CD4-positive, alpha-beta memory T cell (primary cell): ENCODE measurements around the gene FLT1. TPM values are rescaled to one million over a fixed set of nuclear protein-coding genes. Genes with fewer than 3 reads are reported as not detected.

Experiments
- CTCF ChIA-PET: fragments of 350-600 bp; sonication (Branson Sonifier 250); formaldehyde crosslinking; loops from one replicate; lab custom pipeline; 2021; ENCODE audit warnings: inconsistent platforms; ENCODE audit not compliant: partially characterized antibody; lab: Charles Lee
- POLR2A ChIA-PET: fragments of 350-600 bp; sonication (Branson Sonifier 250); formaldehyde crosslinking; loops from one replicate; lab custom pipeline; 2021; ENCODE audit not compliant: partially characterized antibody; lab: Charles Lee
- DNase-seq, 5 donors: peaks; one replicate each; pipeline versions ENCODE4 v3.0.0 to v3.0.0-alpha.2; 2020 to 2022; ENCODE audit warnings: mixed read lengths in 1 of 5
- H3K27ac ChIP-seq: one replicate; pipeline ENCODE4 v1.7.0; 2013; ENCODE audit warnings: low read depth, low read length
- H3K27me3 ChIP-seq: 2 replicates; pipeline ENCODE4 v1.7.0; 2013; ENCODE audit warnings: mild to moderate bottlenecking, low read length, moderate library complexity; ENCODE audit not compliant: insufficient read depth
- H3K36me3 ChIP-seq: 2 replicates; pipeline ENCODE4 v1.7.0; 2013; ENCODE audit warnings: mild to moderate bottlenecking, low read length, moderate library complexity; ENCODE audit not compliant: insufficient read depth
- H3K4me1 ChIP-seq: 2 replicates; pipeline ENCODE4 v1.7.0; 2013; ENCODE audit warnings: mild to moderate bottlenecking, low read length, moderate library complexity; ENCODE audit not compliant: insufficient read depth
- H3K4me3 ChIP-seq, 2 donors: one replicate each; pipeline ENCODE4 v1.7.0; 2013; ENCODE audit warnings: low read length in 2 of 2, mild to moderate bottlenecking in 1 of 2
- H3K9me3 ChIP-seq, 2 donors: one replicate each; pipeline ENCODE4 v1.7.0; 2013; ENCODE audit warnings: low read length in 2 of 2, control low read depth in 1 of 2; ENCODE audit not compliant: control insufficient read depth in 1 of 2
- H3K27ac Mint-ChIP-seq, 7 donors: one replicate each; pipeline ENCODE4 v1.8.0; 2020 to 2021; ENCODE audit warnings: mixed read lengths in 7 of 7, mild to moderate bottlenecking in 6 of 7, inconsistent platforms in 3 of 7, moderate library complexity in 3 of 7
- H3K27me3 Mint-ChIP-seq, 2 donors: one replicate each; pipeline ENCODE4 v1.8.0; 2020 to 2021; ENCODE audit warnings: mixed read lengths in 2 of 2
- H3K36me3 Mint-ChIP-seq, 2 donors: one replicate each; pipeline ENCODE4 v1.8.0; 2020 to 2021; ENCODE audit warnings: mixed read lengths in 2 of 2, inconsistent platforms in 1 of 2, mild to moderate bottlenecking in 1 of 2
- H3K4me1 Mint-ChIP-seq, 4 donors: one replicate each; pipeline ENCODE4 v1.8.0; 2020 to 2021; ENCODE audit warnings: mixed read lengths in 4 of 4, mild to moderate bottlenecking in 1 of 4
- H3K4me3 Mint-ChIP-seq, 8 donors: one replicate each; pipeline ENCODE4 v1.8.0; 2020 to 2021; ENCODE audit warnings: mixed read lengths in 8 of 8, mild to moderate bottlenecking in 7 of 8, moderate library complexity in 6 of 8, inconsistent platforms in 3 of 8
- H3K9me3 Mint-ChIP-seq, 8 donors: one replicate each; pipeline ENCODE4 v1.8.0; 2020 to 2021; ENCODE audit warnings: mixed read lengths in 8 of 8, mild to moderate bottlenecking in 5 of 8, inconsistent platforms in 3 of 8, moderate library complexity in 1 of 8
- intact Hi-C: fragments of 100-400 bp; cut with micrococcal nuclease; formaldehyde crosslinking; loops from one replicate; pipeline ENCODE4 v1.15.1; 2023
- polyA plus RNA-seq, 2 donors: library from polyadenylated mRNA; unstranded; fragments of 300-500 nt; fragmentation: Illumina TruSeq; gene quantifications; one replicate each; pipeline ENCODE4 v1.2.3, GENCODE V29; 2021
- total RNA-seq, 2 experiments: library from RNA; stranded (reverse); gene quantifications; one replicate each; pipeline ENCODE4 v1.2.3, GENCODE V29; 2021

Gene FLT1
- total and polyA plus RNA-seq, 4 experiments from 2014 or later: 0.15 to 0.26 (median 0.25) TPM; not detected in 1

GRCh38 chr13:28537171-28537570, 42.2 kb upstream of the FLT1 start:
- H3K36me3 Mint-ChIP-seq: no peaks in the 10 kb centered on the region
- H3K27me3 Mint-ChIP-seq: peaks cover 17 to 27% of the 10 kb centered on the region in 2 donors
- ChIA-PET POLR2A (no interaction called here), CTCF (no interaction called here)
- H3K4me3 Mint-ChIP-seq: no peak overlapping the region
- Histone ChIP-seq H3K27me3 (no peaks in the 10 kb centered on the region), H3K27ac (no peak overlapping the region), H3K4me1 (no peaks in the 10 kb centered on the region), H3K4me3 (no peak overlapping the region), H3K9me3 (no peaks in the 10 kb centered on the region), H3K36me3 (no peaks in the 10 kb centered on the region)
- H3K27ac Mint-ChIP-seq: no peak overlapping the region
- no peaks in the 10 kb centered on the region for H3K9me3 Mint-ChIP-seq
- intact Hi-C loops: no loop called here
- peaks cover 0 to 10% (median 0%) of the 10 kb centered on the region in 4 donors for H3K4me1 Mint-ChIP-seq
- DNase-seq: no peak

DNA sequence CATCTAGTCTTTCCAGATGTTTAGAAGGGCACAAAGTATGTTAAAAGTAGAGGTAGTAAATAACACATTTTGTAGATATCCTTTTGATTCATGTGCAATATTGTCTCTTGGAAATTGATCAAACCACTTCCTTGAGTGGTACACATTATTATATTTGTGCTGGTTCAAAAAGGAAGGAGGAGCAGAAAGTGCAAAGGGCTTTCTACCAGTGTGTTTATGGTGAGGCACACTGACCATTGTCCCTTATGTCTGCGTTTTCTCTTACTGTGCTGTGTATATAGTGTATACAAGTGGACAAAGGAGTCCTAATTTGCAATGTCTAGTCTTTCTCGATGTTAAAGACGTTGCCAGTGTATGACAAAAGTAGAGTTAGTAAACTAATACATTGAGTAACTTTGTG, 41.4 kb upstream of the FLT1 start:
- intact Hi-C loops: no loop called here
- H3K4me1 Mint-ChIP-seq: peaks cover 0 to 10% (median 0%) of the 10 kb centered on the region in 4 donors
- no peak overlapping the region for H3K27ac Mint-ChIP-seq
- H3K4me3 ChIP-seq: no peak overlapping the region
- peaks cover 17 to 27% of the 10 kb centered on the region in 2 donors for H3K27me3 Mint-ChIP-seq
- H3K36me3 ChIP-seq: no peaks in the 10 kb centered on the region
- no peak overlapping the region for H3K27ac ChIP-seq
- H3K36me3 Mint-ChIP-seq: no peaks in the 10 kb centered on the region
- DNase-seq: no peak
- H3K4me1 ChIP-seq: peaks cover 7% of the 10 kb centered on the region
- CTCF ChIA-PET: no interaction called here
- peaks cover 5% of the 10 kb centered on the region for H3K27me3 ChIP-seq
- POLR2A ChIA-PET: no interaction called here
- H3K9me3 Mint-ChIP-seq: no peaks in the 10 kb centered on the region
- H3K9me3 ChIP-seq: no peaks in the 10 kb centered on the region
- no peak overlapping the region for H3K4me3 Mint-ChIP-seq

DNA sequence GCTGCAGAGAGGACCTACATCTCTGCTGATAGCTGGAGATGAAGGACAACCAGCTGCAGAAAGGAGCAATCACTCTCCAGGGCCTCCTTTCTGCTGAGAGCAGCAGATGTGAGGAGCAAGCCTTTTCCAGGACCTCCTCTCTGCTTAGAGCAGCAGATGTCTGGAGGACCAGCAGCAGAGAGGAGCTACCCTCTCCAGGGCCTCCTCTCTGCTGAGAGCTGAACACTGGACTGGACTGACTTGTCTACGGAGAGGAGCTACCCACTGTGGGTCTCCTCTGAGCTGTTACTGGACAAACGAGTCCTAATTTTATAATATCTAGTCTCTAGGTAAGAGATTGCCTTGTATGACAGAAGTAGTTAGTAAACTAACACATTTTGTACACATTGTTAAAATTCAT, 40.8 kb upstream of the FLT1 start:
- H3K27ac ChIP-seq: no peak overlapping the region
- Mint-ChIP-seq H3K27me3 (peaks cover 17 to 27% of the 10 kb centered on the region in 2 donors), H3K9me3 (no peaks in the 10 kb centered on the region), H3K36me3 (no peaks in the 10 kb centered on the region), H3K27ac (no peak overlapping the region), H3K4me1 (peaks cover 0 to 10% (median 0%) of the 10 kb centered on the region in 4 donors), H3K4me3 (no peak overlapping the region)
- peaks cover 13% of the 10 kb centered on the region for H3K4me1 ChIP-seq
- ChIA-PET POLR2A (no interaction called here), CTCF (no interaction called here)
- no peaks in the 10 kb centered on the region for H3K9me3 ChIP-seq
- H3K4me3 ChIP-seq: no peak overlapping the region
- H3K27me3 ChIP-seq: peaks cover 9% of the 10 kb centered on the region
- H3K36me3 ChIP-seq: no peaks in the 10 kb centered on the region
- DNase-seq: no peak
- intact Hi-C loops: no loop called here

- DNase-seq: no peak
- no peak overlapping the region for H3K27ac Mint-ChIP-seq
- intact Hi-C loops: no loop called here
- H3K27ac ChIP-seq: no peak overlapping the region
- H3K4me3 Mint-ChIP-seq: no peak overlapping the region
- peaks cover 0 to 6% (median 0%) of the 10 kb centered on the region in 4 donors for H3K4me1 Mint-ChIP-seq
- peaks cover 9% of the 10 kb centered on the region for H3K27me3 ChIP-seq
- no peaks in the 10 kb centered on the region for H3K36me3 ChIP-seq
- H3K9me3 ChIP-seq: no peaks in the 10 kb centered on the region
- no peak overlapping the region for H3K4me3 ChIP-seq
- H3K36me3 Mint-ChIP-seq: no peaks in the 10 kb centered on the region
- ChIA-PET POLR2A (no interaction called here), CTCF (no interaction called here)
- peaks cover 13% of the 10 kb centered on the region for H3K4me1 ChIP-seq
- H3K9me3 Mint-ChIP-seq: no peaks in the 10 kb centered on the region
- H3K27me3 Mint-ChIP-seq: peaks cover 17 to 27% of the 10 kb centered on the region in 2 donors
Observed at GRCh38 chr13:28534801-28535200, 39.9 kb upstream of the FLT1 start.

GRCh38 chr13:28534210-28534609, 39.3 kb upstream of the FLT1 start:
- peaks cover 13% of the 10 kb centered on the region for H3K4me1 ChIP-seq
- intact Hi-C loops: no loop called here
- no peaks in the 10 kb centered on the region for H3K9me3 ChIP-seq
- Mint-ChIP-seq H3K27ac (no peak overlapping the region), H3K36me3 (no peaks in the 10 kb centered on the region), H3K9me3 (no peaks in the 10 kb centered on the region), H3K4me1 (peaks cover 0 to 6% (median 0%) of the 10 kb centered on the region in 4 donors), H3K27me3 (peaks cover 17 to 27% of the 10 kb centered on the region in 2 donors), H3K4me3 (peak overlapping the region in 1 of 8 donors; percentile 0)
- H3K27ac ChIP-seq: no peak overlapping the region
- ChIA-PET CTCF (no interaction called here), POLR2A (no interaction called here)
- no peak for DNase-seq
- peaks cover 9% of the 10 kb centered on the region for H3K27me3 ChIP-seq
- H3K36me3 ChIP-seq: no peaks in the 10 kb centered on the region
- H3K4me3 ChIP-seq: no peak overlapping the region

GRCh38 chr13:28533441-28534166, 38.7 kb upstream of the FLT1 start:
- H3K9me3 Mint-ChIP-seq: no peaks in the 10 kb centered on the region
- Histone ChIP-seq H3K27ac (no peak overlapping the region), H3K27me3 (peaks cover 9% of the 10 kb centered on the region), H3K9me3 (no peaks in the 10 kb centered on the region), H3K36me3 (no peaks in the 10 kb centered on the region), H3K4me3 (no peak overlapping the region), H3K4me1 (peaks cover 13% of the 10 kb centered on the region)
- peaks cover 22 to 33% of the 10 kb centered on the region in 2 donors for H3K27me3 Mint-ChIP-seq
- H3K4me1 Mint-ChIP-seq: peaks cover 0 to 6% (median 0%) of the 10 kb centered on the region in 4 donors
- no peaks in the 10 kb centered on the region for H3K36me3 Mint-ChIP-seq
- POLR2A ChIA-PET: no interaction called here
- peak overlapping the region in 4 of 8 donors; percentile 26 to 44 (median 34) for H3K4me3 Mint-ChIP-seq
- intact Hi-C loops: no loop called here
- CTCF ChIA-PET: no interaction called here
- DNase-seq: no peak
- H3K27ac Mint-ChIP-seq: no peak overlapping the region

DNA sequence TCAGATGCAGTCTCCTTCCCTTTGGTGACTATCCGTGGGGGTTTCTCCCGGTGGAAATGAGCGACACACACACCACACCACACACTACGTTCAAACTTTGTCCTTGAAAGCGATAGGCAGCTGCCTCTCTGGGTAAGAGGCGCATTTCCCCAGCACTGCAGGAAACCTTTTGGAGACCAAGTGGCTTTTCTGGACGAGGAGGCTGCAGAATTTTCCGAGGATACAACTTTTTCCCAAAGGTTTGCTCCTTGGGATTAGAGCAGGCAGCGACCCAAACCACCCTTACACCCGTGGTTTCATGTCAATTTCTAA, 38.2 kb upstream of the FLT1 start:
- H3K27me3 Mint-ChIP-seq: peaks cover 22 to 36% of the 10 kb centered on the region in 2 donors

More for the DNA sequence above, 38.2 kb upstream of the FLT1 start:
- Mint-ChIP-seq H3K4me1 (peaks cover 0 to 6% (median 0%) of the 10 kb centered on the region in 4 donors), H3K4me3 (peak overlapping the region in 5 of 8 donors; percentile 32 to 43 (median 39)), H3K9me3 (no peaks in the 10 kb centered on the region), H3K36me3 (no peaks in the 10 kb centered on the region), H3K27ac (no peak overlapping the region)
- no peak for DNase-seq
- Histone ChIP-seq H3K27ac (no peak overlapping the region), H3K27me3 (peaks cover 9% of the 10 kb centered on the region), H3K9me3 (no peaks in the 10 kb centered on the region), H3K4me3 (no peak overlapping the region), H3K36me3 (no peaks in the 10 kb centered on the region), H3K4me1 (peaks cover 13% of the 10 kb centered on the region)
- ChIA-PET CTCF (no interaction called here), POLR2A (no interaction called here)
- intact Hi-C loops: no loop called here
